Measurements from ENCODE around the gene POLA1.

Gene POLA1

DNA sequence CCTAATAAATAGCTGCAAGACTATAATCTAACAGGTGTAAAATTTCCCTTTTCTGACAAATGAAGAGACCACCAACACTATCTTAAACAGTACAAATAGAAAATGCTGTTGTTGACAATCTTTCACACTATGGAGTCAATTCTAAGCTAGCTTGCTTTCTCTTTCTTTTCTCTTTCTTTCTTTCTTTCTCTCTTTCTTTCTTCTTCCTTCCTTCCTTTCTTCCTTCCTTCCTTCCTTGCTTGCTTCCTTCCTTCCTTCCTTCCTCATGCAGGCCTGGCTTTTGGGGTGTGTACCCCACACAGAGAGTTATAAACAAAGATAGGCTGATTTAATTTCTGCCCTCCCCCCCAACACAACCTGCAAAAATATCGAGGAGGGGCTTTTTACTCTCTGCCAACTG, 330.2 kb downstream of the POLA1 start:
- DNase-seq (ENCODE audit: low spot score), result no peak

DNA sequence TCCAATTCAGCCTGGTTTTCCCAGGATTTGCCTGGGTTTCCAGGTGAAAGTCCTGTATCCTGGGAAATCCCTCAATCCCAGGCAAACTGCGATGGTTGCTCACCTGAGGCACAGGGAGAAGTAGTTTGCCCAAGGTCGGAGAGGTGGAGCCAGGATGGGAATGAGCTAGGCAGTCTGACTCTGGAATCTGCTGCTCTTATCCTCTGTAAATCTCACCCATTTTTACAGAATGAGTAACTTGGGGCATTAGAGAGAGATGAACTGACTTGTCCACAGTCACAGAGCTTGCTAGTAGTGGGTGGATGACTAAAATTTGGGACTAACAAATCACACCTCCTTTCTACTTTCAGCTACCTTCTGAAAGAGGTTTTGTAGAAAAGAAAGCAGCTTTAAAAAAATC, 331.9 kb downstream of the POLA1 start:
- DNase-seq (ENCODE audit: low spot score), result no peak

DNA sequence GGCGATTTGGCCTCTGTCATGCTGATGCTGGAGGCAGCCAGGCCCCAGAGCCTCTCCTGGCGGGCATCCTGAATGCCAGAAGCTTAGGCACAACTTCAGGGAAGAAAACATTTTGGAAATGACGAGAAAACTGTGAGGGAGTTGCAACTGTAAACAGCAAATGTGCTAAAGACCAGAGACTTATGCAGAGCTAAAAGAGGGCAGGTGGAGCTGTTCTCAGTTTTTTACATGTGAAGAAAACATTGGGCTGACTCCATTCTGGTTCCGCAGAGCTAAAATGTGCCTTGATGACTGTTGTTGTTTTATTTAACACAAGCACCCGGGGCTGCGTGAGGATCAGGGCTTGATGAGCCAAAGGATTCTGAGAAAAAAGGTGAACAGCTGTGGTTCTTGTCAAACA, 332.9 kb downstream of the POLA1 start:
- DNase-seq (ENCODE audit: low spot score), result no peak

DNA sequence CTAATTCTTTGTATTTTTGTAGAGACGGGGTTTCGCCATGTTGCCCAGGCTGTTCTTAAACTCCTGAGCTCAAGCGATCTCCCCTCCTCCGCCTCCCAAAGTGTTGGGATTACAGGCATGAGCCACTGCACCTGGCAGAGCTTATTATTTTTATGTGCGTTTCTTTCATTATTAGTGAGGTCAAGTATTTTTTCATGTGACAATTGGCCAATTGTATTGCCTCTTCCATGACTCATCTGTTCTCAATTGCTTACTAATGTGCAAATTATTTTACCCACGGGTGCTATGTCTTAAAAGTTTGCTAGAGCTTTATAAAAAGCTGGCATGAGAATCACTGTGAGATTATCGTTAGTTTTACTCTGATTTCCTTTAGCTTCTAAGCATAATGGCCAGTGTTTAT, 335.0 kb downstream of the POLA1 start:
- DNase-seq (ENCODE audit: low spot score), result no peak

DNA sequence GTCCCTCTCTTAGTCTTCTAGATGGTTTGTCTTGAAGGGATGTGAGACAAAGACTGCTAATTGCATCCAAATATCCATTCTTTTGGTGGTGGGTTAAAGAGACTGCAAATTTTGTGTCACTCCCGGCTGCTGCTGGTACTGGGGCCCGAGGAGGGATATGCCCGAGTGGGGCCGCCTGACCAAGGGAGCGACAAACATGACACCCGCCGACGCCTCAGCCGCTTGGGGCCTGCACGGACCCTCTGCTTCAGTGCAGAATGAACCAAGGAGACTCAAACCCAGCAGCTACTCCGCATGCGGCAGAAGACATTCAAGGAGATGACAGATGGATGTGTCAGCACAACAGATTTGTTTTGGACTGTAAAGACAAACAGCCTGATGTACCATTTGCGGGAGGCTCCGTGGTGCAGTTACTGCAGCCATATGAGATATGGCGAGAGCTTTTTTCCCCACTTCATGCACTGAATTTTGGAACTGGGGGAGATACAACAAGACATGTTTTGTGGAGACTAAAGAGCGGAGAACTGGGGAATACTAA, 335.6 kb downstream of the POLA1 start:
- DNase-seq (ENCODE audit: low spot score), result no peak

DNA sequence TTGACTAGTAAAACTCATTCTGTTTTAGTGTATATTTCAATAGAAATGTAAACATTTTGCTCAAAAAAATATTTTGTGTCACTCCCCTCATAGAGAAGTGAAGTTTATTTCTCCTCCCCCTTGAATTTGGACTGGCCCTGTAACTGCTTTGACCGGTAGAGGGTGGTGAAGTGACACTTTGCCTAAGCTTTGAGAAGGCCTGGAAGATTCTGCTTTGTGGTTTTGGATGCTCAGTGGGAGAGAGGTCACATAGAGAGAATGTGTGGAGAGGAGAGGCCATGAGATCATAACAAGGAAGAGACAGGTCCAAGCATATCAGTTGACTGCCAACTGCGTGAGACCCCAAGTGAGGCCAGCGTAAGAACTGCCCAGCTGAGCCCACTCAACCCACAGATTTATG, 341.2 kb downstream of the POLA1 start:
- DNase-seq (ENCODE audit: low spot score), result no peak

DNA sequence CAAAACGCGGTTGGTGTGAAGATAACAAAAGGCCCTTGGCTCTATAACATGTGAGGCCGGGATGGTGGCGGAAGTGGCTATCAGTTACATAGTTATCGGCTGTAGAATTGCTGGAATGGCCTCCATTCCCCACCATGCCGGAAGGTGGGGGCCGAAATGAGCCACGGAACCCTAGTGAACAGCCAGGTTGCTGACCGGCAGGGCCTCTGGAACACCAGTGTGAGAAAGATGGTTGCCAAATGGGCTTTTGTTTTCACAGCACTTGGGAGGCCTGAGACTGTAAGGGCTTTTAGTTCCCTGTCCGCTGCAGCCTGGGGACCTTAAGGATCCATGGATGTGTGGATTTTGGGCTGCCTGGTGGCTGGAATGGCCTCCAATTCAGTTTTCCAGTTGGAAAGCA, 345.3 kb downstream of the POLA1 start:
- DNase-seq (ENCODE audit: low spot score), result no peak

DNA sequence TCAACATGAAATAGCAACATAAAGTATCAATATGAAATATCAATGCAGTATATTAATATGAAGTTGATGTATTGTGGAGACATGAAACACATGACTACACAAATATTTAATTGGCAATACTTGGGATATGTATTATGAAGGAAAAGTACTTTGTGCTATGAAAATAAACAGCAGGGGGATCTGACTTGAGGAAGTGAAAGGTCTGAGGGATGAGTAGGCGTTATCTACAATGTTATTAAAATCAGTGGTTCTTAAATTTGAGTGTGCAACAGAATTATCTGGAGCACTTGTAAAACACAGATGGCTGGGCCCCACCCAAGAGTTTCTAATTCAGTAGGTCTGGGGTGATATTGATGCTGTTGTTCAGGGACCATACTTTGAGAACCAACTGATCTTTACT, 349.5 kb downstream of the POLA1 start:
- DNase-seq (ENCODE audit: low spot score), result no peak
